K562 (cell line): ENCODE data around the gene CNMD.

ENCODE experiments used
- IFI16 ChIP-seq: fragments of 250-450 bp; sonication (Bioruptor Pico); IDR thresholded peaks from 2 replicates; pipeline ENCODE4 v2.1.2; 2022; ENCODE audit warnings: mild to moderate bottlenecking, inconsistent platforms
- PCBP1 ChIP-seq: fragments of 200-400 bp; formaldehyde crosslinking; IDR thresholded peaks from 2 replicates; pipeline ENCODE4 v1.6.1; 2018; ENCODE audit warnings: mild to moderate bottlenecking, low read depth, low read length; ENCODE audit not compliant: poor library complexity, severe bottlenecking

GRCh38 chr13:52734075-52734623 lies 5.5 kb downstream of the CNMD start:
- no peak for TF ChIP-seq IFI16
- no peak for TF ChIP-seq PCBP1
